DOHH2 (cell line): ENCODE measurements around the gene FAM107B.

Source experiments
- H3F3A ChIP-seq: fragments of 200-600 bp; sonication (generic), shearing (Covaris generic); 2 replicates; pipeline ENCODE4 v1.6.0; 2016; ENCODE audit warnings: antibody characterized with exemption, mild to moderate bottlenecking; ENCODE audit not compliant: control insufficient read depth, insufficient read depth
- H3K27ac ChIP-seq: fragments of 200-600 bp; sonication (generic); 2 replicates; pipeline ENCODE4 v1.5.1; 2014; ENCODE audit warnings: low read depth, mild to moderate bottlenecking, low read length, moderate library complexity
- H3K27me3 ChIP-seq: fragments of 200-600 bp; sonication (generic); 2 replicates; pipeline ENCODE4 v1.6.1; 2014; ENCODE audit warnings: mild to moderate bottlenecking, low read length, mixed read lengths; ENCODE audit not compliant: control insufficient read depth
- H3K36me3 ChIP-seq: fragments of 200-600 bp; sonication (generic); 2 replicates; pipeline ENCODE4 v1.6.1; 2014; ENCODE audit warnings: mild to moderate bottlenecking, low read length, moderate library complexity, mixed read lengths; ENCODE audit not compliant: control insufficient read depth
- H3K4me1 ChIP-seq: fragments of 200-600 bp; sonication (generic); 2 replicates; pipeline ENCODE4 v1.6.1; 2014; ENCODE audit warnings: mild to moderate bottlenecking, low read length, mixed read lengths; ENCODE audit not compliant: control insufficient read depth
- H3K4me2 ChIP-seq: fragments of 200-600 bp; sonication (generic); 2 replicates; pipeline ENCODE4 v1.6.0; 2014; ENCODE audit warnings: mild to moderate bottlenecking, low read length, moderate library complexity
- H3K4me3 ChIP-seq: fragments of 200-600 bp; sonication (generic); 2 replicates; pipeline ENCODE4 v1.5.1; 2014; ENCODE audit warnings: mild to moderate bottlenecking, low read length, mixed read lengths
- H3K79me2 ChIP-seq: fragments of 200-600 bp; sonication (generic); 2 replicates; pipeline ENCODE4 v1.6.1; 2014; ENCODE audit warnings: mild to moderate bottlenecking, low read length, mixed read lengths; ENCODE audit not compliant: control insufficient read depth
- H3K9me2 ChIP-seq: fragments of 200-600 bp; sonication (generic); replicated peaks from 2 replicates; pipeline ENCODE4 v1.6.1; 2014; ENCODE audit warnings: mild to moderate bottlenecking, low read length, mixed read lengths; ENCODE audit not compliant: control insufficient read depth
- H3K9me3 ChIP-seq: fragments of 200-600 bp; sonication (generic); 2 replicates; pipeline ENCODE4 v1.6.1; 2014; ENCODE audit warnings: antibody characterized with exemption, low read length, mixed read lengths; ENCODE audit not compliant: control insufficient read depth, insufficient read depth
- H4K20me1 ChIP-seq: fragments of 200-600 bp; sonication (generic); 2 replicates; pipeline ENCODE4 v1.6.0; 2014; ENCODE audit warnings: low read depth, mild to moderate bottlenecking, antibody characterized with exemption, low read length, moderate library complexity; ENCODE audit not compliant: control insufficient read depth, insufficient read depth
- EZH2phosphoT487 ChIP-seq: fragments of 200-600 bp; sonication (generic); IDR thresholded peaks from 2 replicates; pipeline ENCODE4 v1.6.1; 2017; ENCODE audit warnings: borderline replicate concordance, mild to moderate bottlenecking, antibody characterized with exemption, low read length, moderate library complexity, mixed read lengths
- TF ChIP-seq, protein P1 (sequence below): fragments of 200-600 bp; sonication (generic); IDR thresholded peaks from one replicate; pipeline ENCODE4 v1.5.1; 2014; ENCODE audit warnings: antibody characterized with exemption, mild to moderate bottlenecking, low read depth, low read length; ENCODE audit not compliant: poor library complexity, severe bottlenecking

Gene FAM107B

GRCh38 chr10:14531974-14532373 is 242.7 kb downstream of the FAM107B start:
- Histone ChIP-seq H3K4me3 (no peak overlapping the region), H3K27me3 (no peaks in the 10 kb centered on the region), H3K9me3 (no peaks in the 10 kb centered on the region), H3K9me2 (no peaks in the 10 kb centered on the region), H3K27ac (no peak overlapping the region), H3K4me2 (no peak overlapping the region), H3K79me2 (peaks cover 100% of the 10 kb centered on the region), H3K36me3 (peaks cover 100% of the 10 kb centered on the region), H3K4me1 (no peaks in the 10 kb centered on the region), H3F3A (peaks cover 46% of the 10 kb centered on the region), H4K20me1 (peaks cover 65% of the 10 kb centered on the region)
- TF ChIP-seq, protein P1, sequence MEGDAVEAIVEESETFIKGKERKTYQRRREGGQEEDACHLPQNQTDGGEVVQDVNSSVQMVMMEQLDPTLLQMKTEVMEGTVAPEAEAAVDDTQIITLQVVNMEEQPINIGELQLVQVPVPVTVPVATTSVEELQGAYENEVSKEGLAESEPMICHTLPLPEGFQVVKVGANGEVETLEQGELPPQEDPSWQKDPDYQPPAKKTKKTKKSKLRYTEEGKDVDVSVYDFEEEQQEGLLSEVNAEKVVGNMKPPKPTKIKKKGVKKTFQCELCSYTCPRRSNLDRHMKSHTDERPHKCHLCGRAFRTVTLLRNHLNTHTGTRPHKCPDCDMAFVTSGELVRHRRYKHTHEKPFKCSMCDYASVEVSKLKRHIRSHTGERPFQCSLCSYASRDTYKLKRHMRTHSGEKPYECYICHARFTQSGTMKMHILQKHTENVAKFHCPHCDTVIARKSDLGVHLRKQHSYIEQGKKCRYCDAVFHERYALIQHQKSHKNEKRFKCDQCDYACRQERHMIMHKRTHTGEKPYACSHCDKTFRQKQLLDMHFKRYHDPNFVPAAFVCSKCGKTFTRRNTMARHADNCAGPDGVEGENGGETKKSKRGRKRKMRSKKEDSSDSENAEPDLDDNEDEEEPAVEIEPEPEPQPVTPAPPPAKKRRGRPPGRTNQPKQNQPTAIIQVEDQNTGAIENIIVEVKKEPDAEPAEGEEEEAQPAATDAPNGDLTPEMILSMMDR, result no peak
- no peak for TF ChIP-seq EZH2phosphoT487

GRCh38 chr10:14530465-14530864 is 244.2 kb downstream of the FAM107B start:
- no peaks in the 10 kb centered on the region for H3K27me3 ChIP-seq
- no peaks in the 10 kb centered on the region for H3K9me3 ChIP-seq
- H3K27ac ChIP-seq, result no peak overlapping the region
- peaks cover 98% of the 10 kb centered on the region for H3K36me3 ChIP-seq
- H4K20me1 ChIP-seq, result peaks cover 52% of the 10 kb centered on the region
- no peaks in the 10 kb centered on the region for H3K4me1 ChIP-seq
- no peaks in the 10 kb centered on the region for H3K9me2 ChIP-seq
- peaks cover 98% of the 10 kb centered on the region for H3K79me2 ChIP-seq
- H3K4me2 ChIP-seq, result no peak overlapping the region
- peaks cover 48% of the 10 kb centered on the region for H3F3A ChIP-seq
- TF ChIP-seq, protein P1, result no peak
- TF ChIP-seq EZH2phosphoT487, result no peak
- H3K4me3 ChIP-seq, result no peak overlapping the region

DNA sequence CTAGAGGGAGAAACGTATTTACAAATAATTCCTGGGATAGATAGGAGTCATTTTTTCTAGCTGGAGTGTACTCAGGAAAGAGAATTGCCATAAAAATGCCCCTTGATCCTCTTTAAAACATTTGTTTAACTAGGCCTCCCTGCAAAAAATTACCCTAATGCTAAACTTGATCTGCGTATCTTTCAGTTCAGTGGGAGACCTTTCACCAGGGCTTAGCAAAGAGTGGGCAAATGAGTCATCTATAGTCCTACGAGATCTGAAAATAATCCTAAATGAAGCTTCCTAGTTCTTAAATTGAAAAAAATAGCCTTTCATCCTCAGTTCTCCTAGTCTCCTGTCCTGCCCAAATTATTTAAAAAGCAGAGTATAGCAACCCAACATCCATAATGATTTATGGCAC is 245.3 kb downstream of the FAM107B start:
- Histone ChIP-seq H3K4me3 (no peak overlapping the region), H3K27me3 (no peaks in the 10 kb centered on the region), H4K20me1 (peaks cover 45% of the 10 kb centered on the region), H3K4me1 (no peaks in the 10 kb centered on the region), H3K36me3 (peaks cover 98% of the 10 kb centered on the region), H3K9me2 (no peaks in the 10 kb centered on the region), H3K9me3 (no peaks in the 10 kb centered on the region), H3K27ac (no peak overlapping the region), H3K4me2 (no peak overlapping the region), H3K79me2 (peaks cover 98% of the 10 kb centered on the region), H3F3A (peaks cover 48% of the 10 kb centered on the region)
- TF ChIP-seq, protein P1, result no peak
- TF ChIP-seq EZH2phosphoT487, result no peak

DNA sequence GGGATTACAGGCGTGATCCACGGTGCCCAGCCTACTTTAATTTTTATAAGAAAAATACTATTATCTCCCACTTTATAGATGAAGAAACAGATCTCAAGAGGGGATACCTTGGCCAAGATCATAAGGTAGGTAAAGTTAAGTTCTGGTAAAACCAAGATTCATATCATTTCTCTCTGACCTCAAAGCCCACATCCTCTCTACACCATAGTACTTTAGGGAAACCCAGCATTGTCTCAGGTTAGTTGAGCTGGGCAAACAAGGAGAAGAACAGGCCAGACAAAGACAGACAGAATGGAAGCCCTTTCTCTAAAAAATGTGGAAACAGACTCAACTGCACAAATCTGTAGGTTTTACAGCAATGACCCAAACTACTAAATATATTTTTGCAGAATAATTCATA is 246.2 kb downstream of the FAM107B start:
- no peak for TF ChIP-seq EZH2phosphoT487
- TF ChIP-seq, protein P1, result no peak
- Histone ChIP-seq H3K4me3 (no peak overlapping the region), H4K20me1 (peaks cover 44% of the 10 kb centered on the region), H3K4me1 (no peaks in the 10 kb centered on the region), H3K9me2 (no peaks in the 10 kb centered on the region), H3K27ac (no peak overlapping the region), H3K4me2 (no peak overlapping the region), H3K36me3 (peaks cover 98% of the 10 kb centered on the region), H3K27me3 (no peaks in the 10 kb centered on the region), H3K79me2 (peaks cover 97% of the 10 kb centered on the region), H3K9me3 (no peaks in the 10 kb centered on the region), H3F3A (peaks cover 53% of the 10 kb centered on the region)
